ENCODE data around the gene AATK. TPM values are rescaled to one million over a fixed set of nuclear protein-coding genes. Genes with fewer than 3 reads are reported as not detected.
A peak's percentile ranks its signal among the peaks of the same experiment; 100 is the strongest.

The AATK gene
- total and polyA plus RNA-seq, 2 of the 13 experiments (the other 11 are each of a cell fraction or from before 2014, with no cell fraction given): 2.9 to 8.4 TPM

GRCh38 chr17:81083125-81083765, 82.8 kb downstream of the AATK start (continued):
- TF ChIP-seq ZNF276 (CRISPR knock-in tag; IDR thresholded peaks at IDR 0.05; ENCODE audit: low read depth) (peak; percentile 94), ZNF264 (CRISPR knock-in tag; IDR thresholded peaks at IDR 0.05) (peak; percentile 98), ZSCAN20 (CRISPR knock-in tag; IDR thresholded peaks at IDR 0.05; ENCODE audit: borderline replicate concordance) (peak; percentile 98; the same call in 1 of the 2 replicates), ZNF558 (CRISPR knock-in tag; IDR thresholded peaks at IDR 0.05; ENCODE audit: borderline replicate concordance) (peak; percentile 76; the same call in 1 of the 2 replicates), SRF (IDR thresholded peaks at IDR 0.05; ENCODE audit: low read depth, low read length) (no peak), MXD4 (CRISPR knock-in tag; IDR thresholded peaks at IDR 0.05) (peak; percentile 99), KDM6A (CRISPR knock-in tag; IDR thresholded peaks at IDR 0.05; ENCODE audit: low read depth) (peak; percentile 52), KMT2A (CRISPR knock-in tag; IDR thresholded peaks at IDR 0.05) (peak; percentile 74), ZNF777 (CRISPR knock-in tag; IDR thresholded peaks at IDR 0.05) (peak; percentile 73), ZNF574 (CRISPR knock-in tag; IDR thresholded peaks at IDR 0.05) (peak; percentile 93), ZBED4 (CRISPR knock-in tag; IDR thresholded peaks at IDR 0.05; ENCODE audit: borderline replicate concordance) (peak; percentile 68; the same call in 1 of the 2 replicates), ZZZ3 (CRISPR knock-in tag; IDR thresholded peaks at IDR 0.05; ENCODE audit: borderline replicate concordance) (peak; percentile 29; the same call in 1 of the 2 replicates), ZNF549 (CRISPR knock-in tag; IDR thresholded peaks at IDR 0.05) (no peak), SIX1 (CRISPR knock-in tag; IDR thresholded peaks at IDR 0.05; ENCODE audit: borderline replicate concordance) (peak; percentile 93), ZNF784 (CRISPR knock-in tag; IDR thresholded peaks at IDR 0.05; ENCODE audit: borderline replicate concordance) (peak; percentile 50; the same call in 1 of the 2 replicates), ONECUT2 (CRISPR knock-in tag; IDR thresholded peaks at IDR 0.05) (no peak), LBX2 (CRISPR knock-in tag; IDR thresholded peaks at IDR 0.05; ENCODE audit: borderline replicate concordance) (no peak; the same call in 1 of the 2 replicates), ZNF33A (CRISPR knock-in tag; IDR thresholded peaks at IDR 0.05; ENCODE audit: borderline replicate concordance) (peak; percentile 87; the same call in 1 of the 2 replicates), NRL (CRISPR knock-in tag; IDR thresholded peaks at IDR 0.05; ENCODE audit: borderline replicate concordance) (no peak; the same call in 1 of the 2 replicates), RBAK (CRISPR knock-in tag; IDR thresholded peaks at IDR 0.05) (no peak)

All from HepG2 (cell line).